Measurements from ENCODE around the gene ABCC12.
"Not testable (repeated sequence)": the region's sequence is repeated elsewhere in the genome, so short reads cannot be mapped to it uniquely, and the experiment has no call there.

ABCC12 gene

GRCh38 chr16:48155926-48156789 lies at the start of gene ABCC12:
Gene ABCC12, minus strand, starts transcription at chr16:48155993. Its CDS starts 9,569 bp downstream, at chr16:48146424.
- DNase-seq, result no peak

- no peak for DNase-seq
Measured at GRCh38 chr16:48204825-48205151, 49.0 kb upstream of the ABCC12 start.

GRCh38 chr16:48203974-48204824 lies 48.4 kb upstream of the ABCC12 start:
- no peak for DNase-seq

GRCh38 chr16:48201515-48202201 lies 45.9 kb upstream of the ABCC12 start:
- no peak for DNase-seq

- no peak for DNase-seq
Measured at GRCh38 chr16:48197294-48197693, 41.5 kb upstream of the ABCC12 start.

GRCh38 chr16:48194828-48195556 lies 39.2 kb upstream of the ABCC12 start:
- DNase-seq, result no peak

GRCh38 chr16:48193846-48194245 lies 38.1 kb upstream of the ABCC12 start:
- no peak for DNase-seq

- DNase-seq, result no peak
Measured at GRCh38 chr16:48188449-48189102, 32.8 kb upstream of the ABCC12 start.

- no peak for DNase-seq
Measured at GRCh38 chr16:48187779-48188178, 32.0 kb upstream of the ABCC12 start.

GRCh38 chr16:48184681-48185080 lies 28.9 kb upstream of the ABCC12 start:
- no peak for DNase-seq

- DNase-seq, result no peak
Measured at GRCh38 chr16:48182979-48183537, 27.3 kb upstream of the ABCC12 start.

- not testable (repeated sequence) for DNase-seq
Measured at GRCh38 chr16:48181746-48182520, 26.1 kb upstream of the ABCC12 start.

GRCh38 chr16:48180868-48181480 lies 25.2 kb upstream of the ABCC12 start:
- DNase-seq, result no peak

GRCh38 chr16:48176635-48177408 lies 21.0 kb upstream of the ABCC12 start:
- DNase-seq, result no peak

- no peak for DNase-seq
Measured at GRCh38 chr16:48173889-48174288, 18.1 kb upstream of the ABCC12 start.

GRCh38 chr16:48172682-48173081 lies 16.9 kb upstream of the ABCC12 start:
- DNase-seq, result no peak

GRCh38 chr16:48169896-48170295 lies 14.1 kb upstream of the ABCC12 start:
- DNase-seq, result no peak

GRCh38 chr16:48168075-48168474 lies 12.3 kb upstream of the ABCC12 start:
- no peak for DNase-seq

- not testable (repeated sequence) for DNase-seq
Measured at GRCh38 chr16:48166617-48167016, 10.8 kb upstream of the ABCC12 start.
